Retina (tissue), 1 donor: ENCODE results near the gene KAZN.

Source experiments
- DNase-seq: peaks from one replicate; pipeline ENCODE4 v3.0.0-alpha.2; 2016

KAZN gene

GRCh38 chr1:14803002-14803789, 204.7 kb downstream of the KAZN start:
- no peak for DNase-seq

GRCh38 chr1:14804626-14805025, 206.1 kb downstream of the KAZN start:
- no peak for DNase-seq

- no peak for DNase-seq
Measured at GRCh38 chr1:14806772-14807171, 208.3 kb downstream of the KAZN start.

GRCh38 chr1:14808768-14809167, 210.3 kb downstream of the KAZN start:
- no peak for DNase-seq

GRCh38 chr1:14809191-14809981, 210.9 kb downstream of the KAZN start:
- DNase-seq: no peak

GRCh38 chr1:14810595-14811361, 212.3 kb downstream of the KAZN start:
- no peak for DNase-seq

- no peak for DNase-seq
Measured at GRCh38 chr1:14811573-14811972, 213.1 kb downstream of the KAZN start.

GRCh38 chr1:14812189-14812588, 213.7 kb downstream of the KAZN start:
- no peak for DNase-seq

- DNase-seq: no peak
Measured at GRCh38 chr1:14815175-14815877, 216.8 kb downstream of the KAZN start.

GRCh38 chr1:14817223-14818170, 219.0 kb downstream of the KAZN start:
- no peak for DNase-seq

- no peak for DNase-seq
Measured at GRCh38 chr1:14820295-14821085, 222.0 kb downstream of the KAZN start.

- DNase-seq: no peak
Measured at GRCh38 chr1:14822493-14822892, 224.0 kb downstream of the KAZN start.

GRCh38 chr1:14822996-14823395, 224.5 kb downstream of the KAZN start:
- no peak for DNase-seq

GRCh38 chr1:14824314-14824915, 225.9 kb downstream of the KAZN start:
- DNase-seq: no peak

GRCh38 chr1:14825396-14825795, 226.9 kb downstream of the KAZN start:
- DNase-seq: no peak

- DNase-seq: no peak
Measured at GRCh38 chr1:14826172-14826636, 227.7 kb downstream of the KAZN start.

- no peak for DNase-seq
Measured at GRCh38 chr1:14826731-14827326, 228.3 kb downstream of the KAZN start.

GRCh38 chr1:14827870-14828269, 229.4 kb downstream of the KAZN start:
- no peak for DNase-seq

- DNase-seq: no peak
Measured at GRCh38 chr1:14828665-14829064, 230.2 kb downstream of the KAZN start.

GRCh38 chr1:14835725-14836124, 237.2 kb downstream of the KAZN start:
- no peak for DNase-seq
